GM21529 (cell line): ENCODE data around the gene SH3BGRL3.
A peak's percentile ranks its signal among the peaks of the same experiment; 100 is the strongest.
"Not testable (repeated sequence)": the region's sequence is repeated elsewhere in the genome, so short reads cannot be mapped to it uniquely, and the experiment has no call there.

Source experiments
- ATAC-seq: cut with Tn5 transposase; IDR thresholded peaks from one replicate; pipeline ENCODE4 v1.9.1; 2021; ENCODE audit not compliant: unreplicated experiment

The SH3BGRL3 gene

GRCh38 chr1:26279456-26280332 lies at the start of gene SH3BGRL3:
SH3BGRL3 (plus strand) TSS chr1:26280086; CDS start chr1:26280156, 70 bp downstream.
- peak; percentile 60 for ATAC-seq

- ATAC-seq: not testable (repeated sequence)
These were observed 49.2 kb upstream of the SH3BGRL3 start for GRCh38 chr1:26230682-26231081.

GRCh38 chr1:26233903-26234643 lies 45.8 kb upstream of the SH3BGRL3 start, which contains the start of gene CEP85:
CEP85 (plus strand) TSS chr1:26234200; CDS start chr1:26239784, 5,584 bp downstream.
- peak; percentile 91 for ATAC-seq

GRCh38 chr1:26234644-26235370 lies 45.1 kb upstream of the SH3BGRL3 start:
- ATAC-seq: no peak

GRCh38 chr1:26237230-26237966 lies 42.5 kb upstream of the SH3BGRL3 start:
- no peak for ATAC-seq

GRCh38 chr1:26239936-26240335 lies 40.0 kb upstream of the SH3BGRL3 start:
- no peak for ATAC-seq

GRCh38 chr1:26252718-26253117 lies 27.2 kb upstream of the SH3BGRL3 start:
- no peak for ATAC-seq

- ATAC-seq: no peak
These were observed 25.5 kb upstream of the SH3BGRL3 start for GRCh38 chr1:26254404-26254803.

GRCh38 chr1:26257222-26257621 lies 22.7 kb upstream of the SH3BGRL3 start:
- ATAC-seq: no peak

- no peak for ATAC-seq
These were observed 20.9 kb upstream of the SH3BGRL3 start for GRCh38 chr1:26259005-26259404.

GRCh38 chr1:26259578-26259977 lies 20.3 kb upstream of the SH3BGRL3 start:
- no peak for ATAC-seq

GRCh38 chr1:26263212-26263611 lies 16.7 kb upstream of the SH3BGRL3 start:
- ATAC-seq: no peak

- ATAC-seq: no peak
These were observed 14.5 kb upstream of the SH3BGRL3 start for GRCh38 chr1:26265405-26265804.

GRCh38 chr1:26268290-26269197 lies 11.3 kb upstream of the SH3BGRL3 start:
- ATAC-seq: no peak

- no peak for ATAC-seq
These were observed 10.7 kb upstream of the SH3BGRL3 start for GRCh38 chr1:26269198-26269550.

- no peak for ATAC-seq
These were observed 5.0 kb upstream of the SH3BGRL3 start for GRCh38 chr1:26274801-26275425.

GRCh38 chr1:26275580-26276431 lies 4.1 kb upstream of the SH3BGRL3 start:
- ATAC-seq: peak; percentile 38

- ATAC-seq: no peak
These were observed 3.5 kb upstream of the SH3BGRL3 start for GRCh38 chr1:26276432-26276838.
